SK-N-MC (cell line): ENCODE results near the gene KDM6A.

Source experiments
- EZH2 ChIP-seq: fragments of 200-600 bp; sonication (generic); IDR thresholded peaks from one replicate; pipeline ENCODE4 v1.6.1; 2017; ENCODE audit warnings: antibody characterized with exemption
- FOXP2 ChIP-seq: optimal IDR thresholded peaks from 2 replicates; pipeline ENCODE3; 2011; ENCODE audit warnings: mild to moderate bottlenecking, moderate library complexity; ENCODE audit not compliant: insufficient read depth; ENCODE audit errors: extremely low read length, control extremely low read depth
- POLR2AphosphoS5 ChIP-seq: IDR thresholded peaks from 2 replicates; pipeline ENCODE4 v1.6.1; 2012; ENCODE audit warnings: mild to moderate bottlenecking, low read depth, low read length, borderline replicate concordance

DNA sequence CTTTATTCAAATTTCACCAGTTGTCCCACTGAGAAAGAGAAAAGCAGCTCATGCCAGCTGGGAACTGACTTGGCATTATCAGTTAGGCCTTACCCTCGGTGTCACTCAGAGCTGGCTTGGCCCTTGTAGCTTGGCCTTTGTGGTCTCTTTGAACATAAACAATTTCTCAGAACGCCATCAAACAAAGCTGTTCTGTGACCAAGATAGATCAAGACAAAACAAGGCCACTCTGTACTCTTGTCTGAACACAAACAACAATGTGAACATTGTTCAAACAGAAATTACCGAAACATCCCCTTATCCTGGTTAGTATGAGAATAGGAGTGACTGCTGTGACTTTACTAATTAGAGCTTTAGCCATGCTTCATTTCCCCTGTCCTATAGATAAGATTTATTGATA is 270.5 kb downstream of the KDM6A start:
- TF ChIP-seq EZH2 (no peak), POLR2AphosphoS5 (no peak), FOXP2 (no peak)
